Endothelial cell of umbilical vein (primary cell): ENCODE results near the gene UBE2QL1. TPM values are rescaled to one million over a fixed set of nuclear protein-coding genes. Genes with fewer than 3 reads are reported as not detected.

Experiments
- BruUV-seq: library from RNA; stranded (reverse); fragments of 400-500 nt; replicated peaks from 2 replicates; lab custom pipeline; 2021; lab: Mats Ljungman, UMichigan
- CTCF ChIA-PET: fragments of 300-600, 350-600 bp; sonication (Branson Sonifier 250); formaldehyde crosslinking; loops from one replicate; lab custom pipeline; 2021; ENCODE audit warnings: antibody characterized with exemption, inconsistent platforms; lab: Charles Lee
- POLR2A ChIA-PET: fragments of 300-600, 350-600 bp; sonication (Branson Sonifier 250); formaldehyde crosslinking; loops from one replicate; lab custom pipeline; 2021; ENCODE audit warnings: antibody characterized with exemption, inconsistent platforms; lab: Charles Lee
- DNase-seq: peaks from one replicate; pipeline ENCODE4 v3.0.0-alpha.2; 2011; ENCODE audit warnings: low read depth, low spot score
- FAIRE-seq: peaks from 2 replicates; lab custom pipeline; 2011; peaks lifted over from hg19 to GRCh38; lab: Jason Lieb, UNC
- H2AFZ ChIP-seq: 2 replicates; pipeline ENCODE4 v1.6.0; 2012; ENCODE audit warnings: low read depth, low read length, control low read depth, inconsistent platforms
- H3K27ac ChIP-seq: 2 replicates; pipeline ENCODE4 v1.5.1; 2011; ENCODE audit warnings: low read depth, mild to moderate bottlenecking, control low read depth, low read length, moderate library complexity; ENCODE audit not compliant: insufficient read depth
- H3K27me3 ChIP-seq, 2 experiments: 2 replicates each; pipeline versions ENCODE4 v1.6.0 to v1.6.1; 2011; ENCODE audit warnings: low read length in 2 of 2, mixed read lengths in 1 of 2; ENCODE audit not compliant: control insufficient read depth in 2 of 2, insufficient read depth in 2 of 2
- H3K36me3 ChIP-seq, 2 experiments: 2 replicates in 1 of 2; 3 replicates in 1 of 2; pipeline ENCODE4 v1.5.1; 2011; ENCODE audit warnings: low read length in 2 of 2, mild to moderate bottlenecking in 1 of 2, moderate library complexity in 1 of 2; ENCODE audit not compliant: control insufficient read depth in 2 of 2, insufficient read depth in 2 of 2; ENCODE audit errors: extremely low read depth in 1 of 2
- H3K4me1 ChIP-seq: 3 replicates; pipeline ENCODE4 v1.5.1; 2011; ENCODE audit warnings: mild to moderate bottlenecking, low read length; ENCODE audit not compliant: control insufficient read depth, insufficient read depth; ENCODE audit errors: extremely low read depth
- H3K4me2 ChIP-seq: 2 replicates; pipeline ENCODE4 v1.6.1; 2011; ENCODE audit warnings: low read length, control low read depth, mixed read lengths; ENCODE audit not compliant: insufficient read depth
- H3K4me3 ChIP-seq, 3 experiments: fragments of 200-600 bp in 1 of 3; sonication (generic), shearing (Covaris generic) in 1 of 3; replicated peaks in 1 of 3; 2 replicates each; pipeline ENCODE4 v1.5.1; 2011 to 2016; ENCODE audit warnings: control low read depth in 3 of 3, low read length in 3 of 3, mild to moderate bottlenecking in 2 of 3, inconsistent platforms in 1 of 3, low read depth in 1 of 3, moderate library complexity in 1 of 3; ENCODE audit not compliant: insufficient read depth in 1 of 3
- H3K79me2 ChIP-seq: 2 replicates; pipeline ENCODE4 v1.6.0; 2012; ENCODE audit warnings: low read length, inconsistent platforms; ENCODE audit not compliant: control insufficient read depth, insufficient read depth
- H3K9ac ChIP-seq: replicated peaks from 2 replicates; pipeline ENCODE3; 2011; ENCODE audit warnings: low read length, control low read depth; ENCODE audit not compliant: insufficient read depth; ENCODE audit errors: extremely low read depth
- H3K9me1 ChIP-seq: replicated peaks from 3 replicates; pipeline ENCODE4 v1.6.0; 2011; ENCODE audit warnings: mild to moderate bottlenecking, low read length; ENCODE audit not compliant: control insufficient read depth, insufficient read depth; ENCODE audit errors: extremely low read depth
- H3K9me3 ChIP-seq: replicated peaks from 2 replicates; pipeline ENCODE4 v1.5.1; 2012; ENCODE audit warnings: low read length, inconsistent platforms; ENCODE audit not compliant: control insufficient read depth, insufficient read depth
- H4K20me1 ChIP-seq: replicated peaks from 2 replicates; pipeline ENCODE3; 2011; ENCODE audit warnings: mild to moderate bottlenecking, low read length; ENCODE audit not compliant: control insufficient read depth, insufficient read depth; ENCODE audit errors: extremely low read depth
- EZH2 ChIP-seq: IDR thresholded peaks from 2 replicates; pipeline ENCODE4 v1.6.1; 2012; ENCODE audit warnings: borderline replicate concordance, low read depth, mild to moderate bottlenecking, moderate library complexity, low read length, inconsistent platforms; ENCODE audit not compliant: severe bottlenecking
- FOS ChIP-seq: IDR thresholded peaks from 2 replicates; pipeline ENCODE4 v1.6.1; 2011; ENCODE audit warnings: mild to moderate bottlenecking, low read length, moderate library complexity, borderline replicate concordance; ENCODE audit not compliant: insufficient read depth
- GATA2 ChIP-seq: IDR thresholded peaks from 2 replicates; pipeline ENCODE4 v1.7.0; 2011; ENCODE audit warnings: low read depth, mild to moderate bottlenecking, moderate library complexity, mixed read lengths, low read length; ENCODE audit not compliant: insufficient read length, insufficient read depth
- JUN ChIP-seq: IDR thresholded peaks from 2 replicates; pipeline ENCODE4 v1.6.1; 2011; ENCODE audit warnings: borderline replicate concordance, low read depth; ENCODE audit not compliant: insufficient read length, insufficient read depth
- MYC ChIP-seq: IDR thresholded peaks from one replicate; pipeline ENCODE4 v1.6.1; 2011; ENCODE audit warnings: mild to moderate bottlenecking, low read depth, low read length
- POLR2A ChIP-seq: IDR thresholded peaks from 2 replicates; pipeline ENCODE4 v1.6.1; 2012; ENCODE audit warnings: low read depth, mild to moderate bottlenecking, control low read depth, low read length
- POLR2AphosphoS5 ChIP-seq: IDR thresholded peaks from 2 replicates; pipeline ENCODE4 v1.6.1; 2012; ENCODE audit warnings: low read depth, mild to moderate bottlenecking, control low read depth, low read length, moderate library complexity; ENCODE audit not compliant: insufficient read depth
- dilution Hi-C: fragments of 300-500 bp; cut with MboI; formaldehyde crosslinking; loops from one replicate; pipeline ENCODE4 v1.15.0; 2019; ENCODE audit warnings: low sequenced_read_pairs; ENCODE audit not compliant: extremely low pct_ligation_motif_present
- intact Hi-C: fragments of 100-400 bp; cut with micrococcal nuclease; formaldehyde crosslinking; loops from one replicate; pipeline ENCODE4 v1.10.0; 2022
- polyA plus RNA-seq, 4 experiments: library from polyadenylated mRNA; depleted of rRNA in 3 of 4; stranded (reverse) in 3 of 4; unstranded in 1 of 4; fragments of >200 nt; gene quantifications; 2 replicates each; pipeline versions ENCODE4 v1.2.1 to v1.2.3, GENCODE V29; 2011 to 2012; ENCODE audit warnings: missing spikeins in 1 of 4
- total RNA-seq: library from RNA; stranded (reverse); gene quantifications from 2 replicates; pipeline ENCODE4 v1.2.3, GENCODE V29; 2021
- TF ChIP-seq, protein P1 (sequence below): IDR thresholded peaks from 2 replicates; pipeline ENCODE4 v1.6.1; 2011; ENCODE audit not compliant: insufficient read depth, insufficient read length
- TF ChIP-seq, protein P2 (sequence below), 2 donors: IDR thresholded peaks; 1 replicate in 1 of 2; 2 replicates in 1 of 2; pipeline ENCODE4 v1.5.1; 2011; ENCODE audit warnings: low read length in 2 of 2, mild to moderate bottlenecking in 2 of 2, moderate library complexity in 2 of 2, control low read depth in 1 of 2, inconsistent platforms in 1 of 2, low read depth in 1 of 2; ENCODE audit not compliant: insufficient read depth in 1 of 2; ENCODE audit errors: extremely low read depth in 1 of 2

The UBE2QL1 gene
- total and polyA plus RNA-seq, 2 donors (not counting 3 experiments of a cell fraction or from before 2014, with no cell fraction given) = 0.04 to 0.15 TPM

DNA sequence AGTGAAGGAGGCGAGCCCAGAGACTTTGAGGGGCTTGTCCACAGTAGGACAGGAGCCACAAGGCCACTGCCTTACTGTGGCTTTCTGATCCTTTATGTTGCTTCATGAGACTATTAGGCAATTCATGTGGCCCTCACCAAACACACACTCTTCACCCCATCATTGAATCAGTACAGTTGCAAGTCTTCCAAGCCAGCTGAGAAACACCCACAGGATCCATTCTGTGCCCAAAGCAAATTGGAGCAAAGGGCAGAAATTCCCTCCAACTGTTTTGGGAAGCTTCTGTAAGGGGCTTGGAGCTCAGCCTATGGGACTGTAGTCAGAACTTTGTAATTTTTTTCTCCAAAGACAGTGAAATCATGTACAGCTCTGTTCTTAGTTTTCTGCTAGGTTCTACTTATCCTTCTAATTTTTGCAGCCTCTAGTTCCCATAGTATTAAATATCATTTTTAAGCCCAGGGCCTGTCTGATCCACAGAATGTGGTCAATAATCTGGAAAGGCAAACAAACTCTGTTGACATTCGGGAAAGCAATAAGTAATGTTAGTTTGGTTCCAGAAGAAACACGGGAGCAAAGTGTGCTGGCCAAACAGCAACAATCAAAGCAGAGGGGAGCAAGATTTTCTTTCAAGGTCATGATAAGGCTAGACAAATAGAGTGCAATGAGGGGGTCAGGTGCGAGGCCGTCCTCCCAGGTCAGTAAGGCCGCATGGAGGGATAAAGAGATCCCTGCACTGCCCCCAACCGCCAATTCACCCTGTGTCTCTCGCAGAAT, 47.0 kb downstream of the UBE2QL1 start:
- ChIA-PET POLR2A (no interaction called here), CTCF (no interaction called here)
- H3K9me3 ChIP-seq = no peaks in the 10 kb centered on the region
- H3K9ac ChIP-seq = no peak overlapping the region
- H3K79me2 ChIP-seq = no peaks in the 10 kb centered on the region
- H3K4me1 ChIP-seq = no peaks in the 10 kb centered on the region
- intact Hi-C loops = no loop called here
- DNase-seq = no peak
- H3K9me1 ChIP-seq = no peaks in the 10 kb centered on the region
- H2AFZ ChIP-seq = no peak overlapping the region
- peaks cover 0 to 2% of the 10 kb centered on the region in 2 experiments for H3K27me3 ChIP-seq
- FAIRE-seq = no peak
- dilution Hi-C loops = no loop called here
- no peaks in the 10 kb centered on the region for H4K20me1 ChIP-seq
- no peak overlapping the region for H3K4me2 ChIP-seq
- no peaks in the 10 kb centered on the region for H3K36me3 ChIP-seq
- TF ChIP-seq, protein P1, sequence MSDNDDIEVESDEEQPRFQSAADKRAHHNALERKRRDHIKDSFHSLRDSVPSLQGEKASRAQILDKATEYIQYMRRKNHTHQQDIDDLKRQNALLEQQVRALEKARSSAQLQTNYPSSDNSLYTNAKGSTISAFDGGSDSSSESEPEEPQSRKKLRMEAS = no peak
- no peak for TF ChIP-seq GATA2
- no peak for TF ChIP-seq POLR2AphosphoS5
- TF ChIP-seq JUN = no peak
- TF ChIP-seq POLR2A = no peak
- TF ChIP-seq MYC = no peak
- no peak for TF ChIP-seq EZH2
- TF ChIP-seq FOS = no peak
- TF ChIP-seq, protein P2, sequence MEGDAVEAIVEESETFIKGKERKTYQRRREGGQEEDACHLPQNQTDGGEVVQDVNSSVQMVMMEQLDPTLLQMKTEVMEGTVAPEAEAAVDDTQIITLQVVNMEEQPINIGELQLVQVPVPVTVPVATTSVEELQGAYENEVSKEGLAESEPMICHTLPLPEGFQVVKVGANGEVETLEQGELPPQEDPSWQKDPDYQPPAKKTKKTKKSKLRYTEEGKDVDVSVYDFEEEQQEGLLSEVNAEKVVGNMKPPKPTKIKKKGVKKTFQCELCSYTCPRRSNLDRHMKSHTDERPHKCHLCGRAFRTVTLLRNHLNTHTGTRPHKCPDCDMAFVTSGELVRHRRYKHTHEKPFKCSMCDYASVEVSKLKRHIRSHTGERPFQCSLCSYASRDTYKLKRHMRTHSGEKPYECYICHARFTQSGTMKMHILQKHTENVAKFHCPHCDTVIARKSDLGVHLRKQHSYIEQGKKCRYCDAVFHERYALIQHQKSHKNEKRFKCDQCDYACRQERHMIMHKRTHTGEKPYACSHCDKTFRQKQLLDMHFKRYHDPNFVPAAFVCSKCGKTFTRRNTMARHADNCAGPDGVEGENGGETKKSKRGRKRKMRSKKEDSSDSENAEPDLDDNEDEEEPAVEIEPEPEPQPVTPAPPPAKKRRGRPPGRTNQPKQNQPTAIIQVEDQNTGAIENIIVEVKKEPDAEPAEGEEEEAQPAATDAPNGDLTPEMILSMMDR (IDR thresholded peaks at IDR 0.05; ENCODE audit: extremely low read depth in 1 of 2, insufficient read depth in 1 of 2, low read depth in 1 of 2, low read length in 2 of 2) = no peak
- no peak overlapping the region for H3K4me3 ChIP-seq
- no peak overlapping the region for H3K27ac ChIP-seq
- no TSS peak for BruUV-seq
